GM23338 (cell line): ENCODE data around the gene MANSC1. TPM values are rescaled to one million over a fixed set of nuclear protein-coding genes. Genes with fewer than 3 reads are reported as not detected.

Source experiments
- ATAC-seq: fragments of 200-7000 bp; cut with Tn5 transposase; 3 replicates; pipeline ENCODE4 v1.9.1; 2020
- DNase-seq: peaks from one replicate; pipeline ENCODE4 v3.0.0-alpha.2; 2015; ENCODE audit warnings: low spot score
- H2AFZ ChIP-seq: fragments of 200-600 bp; sonication (generic); 2 replicates; pipeline ENCODE4 v1.8.0; 2016; ENCODE audit warnings: antibody characterized with exemption, mild to moderate bottlenecking, moderate library complexity
- H3F3A ChIP-seq: fragments of 200-600 bp; sonication (generic); replicated peaks from 2 replicates; pipeline ENCODE4 v1.8.0; 2017; ENCODE audit warnings: antibody characterized with exemption, mixed run types, low read depth
- H3K27ac ChIP-seq: fragments of 200-600 bp; sonication (generic); 2 replicates; pipeline ENCODE4 v1.6.1; 2016; ENCODE audit warnings: low read depth
- H3K27me3 ChIP-seq: fragments of 200-600 bp; sonication (generic); 2 replicates; pipeline ENCODE4 v1.8.0; 2016; ENCODE audit warnings: mild to moderate bottlenecking, mixed run types, moderate library complexity; ENCODE audit not compliant: insufficient read depth
- H3K36me3 ChIP-seq: fragments of 200-600 bp; sonication (generic); 2 replicates; pipeline ENCODE4 v1.8.0; 2016; ENCODE audit warnings: mild to moderate bottlenecking; ENCODE audit not compliant: insufficient read depth
- H3K4me1 ChIP-seq: fragments of 200-600 bp; sonication (generic); 2 replicates; pipeline ENCODE4 v1.8.0; 2016; ENCODE audit warnings: mild to moderate bottlenecking, moderate library complexity; ENCODE audit not compliant: insufficient read depth
- H3K4me2 ChIP-seq: fragments of 200-600 bp; sonication (generic); 2 replicates; pipeline ENCODE4 v1.7.1; 2017; ENCODE audit warnings: mixed run types
- H3K4me3 ChIP-seq: fragments of 200-600 bp; sonication (generic); 2 replicates; pipeline ENCODE4 v1.6.1; 2016; ENCODE audit warnings: mixed run types
- H3K79me2 ChIP-seq: fragments of 200-600 bp; sonication (generic); replicated peaks from 2 replicates; pipeline ENCODE4 v1.8.0; 2017; ENCODE audit warnings: mild to moderate bottlenecking; ENCODE audit not compliant: insufficient read depth
- H3K9me2 ChIP-seq: fragments of 200-600 bp; sonication (generic); 2 replicates; pipeline ENCODE4 v1.8.0; 2017; ENCODE audit not compliant: insufficient read depth
- H4K20me1 ChIP-seq: fragments of 200-600 bp; sonication (generic); replicated peaks from 2 replicates; pipeline ENCODE4 v1.8.0; 2017; ENCODE audit warnings: mild to moderate bottlenecking; ENCODE audit not compliant: insufficient read depth
- H3K27ac Mint-ChIP-seq: 2 replicates; pipeline ENCODE4 v1.8.0; 2020; ENCODE audit warnings: inconsistent platforms, mild to moderate bottlenecking, moderate library complexity, mixed read lengths
- H3K27me3 Mint-ChIP-seq: 3 replicates; pipeline ENCODE4 v1.8.0; 2022; ENCODE audit warnings: low read depth, mild to moderate bottlenecking, moderate library complexity, mixed read lengths, inconsistent platforms; ENCODE audit not compliant: insufficient read depth, poor library complexity
- H3K36me3 Mint-ChIP-seq: 3 replicates; pipeline ENCODE4 v1.8.0; 2021; ENCODE audit warnings: low read depth, mild to moderate bottlenecking, inconsistent platforms, moderate library complexity, mixed read lengths
- H3K4me1 Mint-ChIP-seq: 3 replicates; pipeline ENCODE4 v1.8.0; 2020; ENCODE audit warnings: mild to moderate bottlenecking, inconsistent platforms, mixed read lengths
- H3K4me3 Mint-ChIP-seq: 3 replicates; pipeline ENCODE4 v1.8.0; 2021; ENCODE audit warnings: moderate library complexity, mild to moderate bottlenecking, inconsistent platforms, mixed read lengths
- H3K9me3 Mint-ChIP-seq: 3 replicates; pipeline ENCODE4 v1.8.0; 2020; ENCODE audit warnings: moderate library complexity, mild to moderate bottlenecking, inconsistent platforms, mixed read lengths
- CREB1 ChIP-seq: fragments of 250-450 bp; sonication (Bioruptor Pico); IDR thresholded peaks from 2 replicates; pipeline ENCODE4 v1.5.0; 2020; ENCODE audit warnings: low read depth, mild to moderate bottlenecking, moderate library complexity
- CTCF ChIP-seq, 2 experiments: fragments of 200-600 bp in 1 of 2; sonication (generic) in 1 of 2; conservative IDR thresholded peaks; 2 replicates each; pipeline versions ENCODE4 v1.5.1 to v1.6.1; 2016 to 2017; ENCODE audit warnings: antibody characterized with exemption in 2 of 2, low read depth in 2 of 2, mild to moderate bottlenecking in 2 of 2, moderate library complexity in 1 of 2
- ETS1 ChIP-seq: IDR thresholded peaks from 2 replicates; pipeline ENCODE4 v1.6.1; 2016; ENCODE audit warnings: antibody characterized with exemption
- EZH2 ChIP-seq: fragments of 200-600 bp; sonication (generic); IDR thresholded peaks from one replicate; pipeline ENCODE4 v1.8.0; 2017; ENCODE audit warnings: antibody characterized with exemption, mild to moderate bottlenecking, low read depth; ENCODE audit not compliant: unreplicated experiment
- EZH2phosphoT487 ChIP-seq: fragments of 200-600 bp; sonication (generic); IDR thresholded peaks from one replicate; pipeline ENCODE4 v1.8.1; 2018; ENCODE audit warnings: antibody characterized with exemption; ENCODE audit not compliant: unreplicated experiment
- JUNB ChIP-seq: IDR thresholded peaks from one replicate; pipeline ENCODE4 v1.6.1; 2016; ENCODE audit warnings: antibody characterized with exemption; ENCODE audit not compliant: unreplicated experiment
- NANOG ChIP-seq: IDR thresholded peaks from 2 replicates; pipeline ENCODE4 v1.6.1; 2016; ENCODE audit warnings: antibody characterized with exemption, borderline replicate concordance
- POLR2AphosphoS5 ChIP-seq: IDR thresholded peaks from 2 replicates; pipeline ENCODE4 v1.6.1; 2016; ENCODE audit warnings: antibody characterized with exemption, low read depth
- STAT1 ChIP-seq: IDR thresholded peaks from one replicate; pipeline ENCODE4 v1.6.1; 2016; ENCODE audit warnings: antibody characterized with exemption; ENCODE audit not compliant: unreplicated experiment
- ZNF114 ChIP-seq: fragments of 250-450 bp; sonication (Bioruptor Pico); IDR thresholded peaks from 2 replicates; pipeline ENCODE4 v1.5.0; 2020; ENCODE audit warnings: mild to moderate bottlenecking, moderate library complexity
- ZNF331 ChIP-seq: fragments of 250-450 bp; sonication (Bioruptor Pico); IDR thresholded peaks from 2 replicates; pipeline ENCODE4 v1.5.0; 2020; ENCODE audit warnings: low read depth, mild to moderate bottlenecking, moderate library complexity
- ZNF462 ChIP-seq: fragments of 250-450 bp; sonication (Bioruptor Pico); IDR thresholded peaks from 2 replicates; pipeline ENCODE4 v1.5.0; 2020; ENCODE audit warnings: mild to moderate bottlenecking, moderate library complexity
- polyA plus RNA-seq: library from polyadenylated mRNA; unstranded; fragments of >200 nt; fragmentation: Nextera tagmentation; extraction: Ambion mirVana; gene quantifications from 2 replicates; pipeline ENCODE4 v1.2.1, GENCODE V29; 2016
- total RNA-seq: library from RNA; depleted of rRNA; stranded (reverse); fragments of >200 nt; shearing (Covaris generic); gene quantifications from 2 replicates; pipeline ENCODE4 v1.2.3, GENCODE V29; 2014
- TF ChIP-seq, protein P1 (sequence below): IDR thresholded peaks from one replicate; pipeline ENCODE4 v1.6.1; 2018; ENCODE audit warnings: antibody characterized with exemption; ENCODE audit not compliant: unreplicated experiment

Gene MANSC1
- total and polyA plus RNA-seq, 2 experiments from 2014 or later: 4.4 to 5.1 TPM

DNA sequence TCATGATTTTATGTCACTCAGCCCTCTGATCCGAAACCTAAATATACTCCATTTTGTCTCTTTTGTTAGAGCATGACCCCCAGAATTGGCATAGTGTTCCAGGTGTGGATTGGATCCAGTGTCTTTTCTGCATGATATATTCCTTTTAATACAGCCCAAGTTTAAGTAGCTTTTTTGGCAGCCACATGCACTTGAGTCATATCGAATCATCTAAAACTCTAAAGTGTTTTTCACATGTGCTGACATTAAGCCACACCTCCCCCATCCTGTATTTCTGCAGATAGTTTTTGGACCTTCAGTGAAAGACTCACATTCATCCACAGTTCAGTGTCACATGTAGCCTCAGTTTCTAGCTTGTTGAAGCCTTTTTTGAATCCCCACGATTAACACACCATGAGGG is 37.5 kb upstream of the MANSC1 start:
- no peak for DNase-seq
- Histone ChIP-seq H4K20me1 (no peaks in the 10 kb centered on the region), H3K36me3 (no peaks in the 10 kb centered on the region), H3K27me3 (no peaks in the 10 kb centered on the region), H3F3A (no peaks in the 10 kb centered on the region), H3K4me2 (no peak overlapping the region), H3K4me1 (peaks cover 21% of the 10 kb centered on the region), H2AFZ (0 out of 2 replicates have a peak overlapping the region, but pooled peaks have one; percentile 8), H3K9me2 (no peaks in the 10 kb centered on the region), H3K79me2 (no peaks in the 10 kb centered on the region), H3K27ac (no peak overlapping the region), H3K4me3 (no peak overlapping the region)
- TF ChIP-seq ZNF114 (no peak), NANOG (no peak), JUNB (no peak), CREB1 (CRISPR knock-in tag) (no peak), ZNF462 (CRISPR knock-in tag) (no peak), EZH2phosphoT487 (no peak), EZH2 (no peak), CTCF (conservative IDR thresholded peaks at IDR 0.05; ENCODE audit: low read depth in 2 of 2) (no peak), POLR2AphosphoS5 (no peak), STAT1 (no peak), ETS1 (no peak), ZNF331 (CRISPR knock-in tag) (no peak)
- TF ChIP-seq, protein P1, sequence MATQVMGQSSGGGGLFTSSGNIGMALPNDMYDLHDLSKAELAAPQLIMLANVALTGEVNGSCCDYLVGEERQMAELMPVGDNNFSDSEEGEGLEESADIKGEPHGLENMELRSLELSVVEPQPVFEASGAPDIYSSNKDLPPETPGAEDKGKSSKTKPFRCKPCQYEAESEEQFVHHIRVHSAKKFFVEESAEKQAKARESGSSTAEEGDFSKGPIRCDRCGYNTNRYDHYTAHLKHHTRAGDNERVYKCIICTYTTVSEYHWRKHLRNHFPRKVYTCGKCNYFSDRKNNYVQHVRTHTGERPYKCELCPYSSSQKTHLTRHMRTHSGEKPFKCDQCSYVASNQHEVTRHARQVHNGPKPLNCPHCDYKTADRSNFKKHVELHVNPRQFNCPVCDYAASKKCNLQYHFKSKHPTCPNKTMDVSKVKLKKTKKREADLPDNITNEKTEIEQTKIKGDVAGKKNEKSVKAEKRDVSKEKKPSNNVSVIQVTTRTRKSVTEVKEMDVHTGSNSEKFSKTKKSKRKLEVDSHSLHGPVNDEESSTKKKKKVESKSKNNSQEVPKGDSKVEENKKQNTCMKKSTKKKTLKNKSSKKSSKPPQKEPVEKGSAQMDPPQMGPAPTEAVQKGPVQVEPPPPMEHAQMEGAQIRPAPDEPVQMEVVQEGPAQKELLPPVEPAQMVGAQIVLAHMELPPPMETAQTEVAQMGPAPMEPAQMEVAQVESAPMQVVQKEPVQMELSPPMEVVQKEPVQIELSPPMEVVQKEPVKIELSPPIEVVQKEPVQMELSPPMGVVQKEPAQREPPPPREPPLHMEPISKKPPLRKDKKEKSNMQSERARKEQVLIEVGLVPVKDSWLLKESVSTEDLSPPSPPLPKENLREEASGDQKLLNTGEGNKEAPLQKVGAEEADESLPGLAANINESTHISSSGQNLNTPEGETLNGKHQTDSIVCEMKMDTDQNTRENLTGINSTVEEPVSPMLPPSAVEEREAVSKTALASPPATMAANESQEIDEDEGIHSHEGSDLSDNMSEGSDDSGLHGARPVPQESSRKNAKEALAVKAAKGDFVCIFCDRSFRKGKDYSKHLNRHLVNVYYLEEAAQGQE: no peak
- Mint-ChIP-seq H3K36me3 (peaks cover 12% of the 10 kb centered on the region; the same call in 2 of the 3 replicates), H3K4me3 (no peak overlapping the region), H3K4me1 (peaks cover 27% of the 10 kb centered on the region), H3K27ac (no peak overlapping the region; the same call in 1 of the 2 replicates), H3K27me3 (peaks cover 2% of the 10 kb centered on the region), H3K9me3 (peaks cover 6% of the 10 kb centered on the region; the same call in 1 of the 3 replicates)
- no peak for ATAC-seq
